ENCODE data around the gene TTC7B.

DNA sequence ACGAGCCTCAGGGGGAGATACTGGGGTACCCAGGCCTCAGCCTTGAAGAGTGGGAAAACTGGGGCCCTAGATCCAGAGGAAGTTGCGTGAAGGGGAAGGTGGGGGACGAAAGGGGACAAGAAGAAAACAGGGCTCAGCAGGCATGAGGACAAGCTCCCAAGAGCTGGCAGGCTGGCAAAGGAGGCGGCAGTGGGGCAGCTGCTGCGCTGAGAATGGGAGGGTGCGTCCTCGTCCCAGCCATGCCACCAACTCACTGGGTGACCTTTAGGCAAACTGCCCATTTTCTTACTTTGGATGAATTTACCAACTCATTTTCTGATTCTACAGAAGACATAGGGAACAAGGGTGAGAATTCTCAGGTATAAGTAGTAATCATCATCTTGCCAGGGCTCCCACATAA, 133.6 kb downstream of the TTC7B start:
- TF ChIP-seq, protein P1, sequence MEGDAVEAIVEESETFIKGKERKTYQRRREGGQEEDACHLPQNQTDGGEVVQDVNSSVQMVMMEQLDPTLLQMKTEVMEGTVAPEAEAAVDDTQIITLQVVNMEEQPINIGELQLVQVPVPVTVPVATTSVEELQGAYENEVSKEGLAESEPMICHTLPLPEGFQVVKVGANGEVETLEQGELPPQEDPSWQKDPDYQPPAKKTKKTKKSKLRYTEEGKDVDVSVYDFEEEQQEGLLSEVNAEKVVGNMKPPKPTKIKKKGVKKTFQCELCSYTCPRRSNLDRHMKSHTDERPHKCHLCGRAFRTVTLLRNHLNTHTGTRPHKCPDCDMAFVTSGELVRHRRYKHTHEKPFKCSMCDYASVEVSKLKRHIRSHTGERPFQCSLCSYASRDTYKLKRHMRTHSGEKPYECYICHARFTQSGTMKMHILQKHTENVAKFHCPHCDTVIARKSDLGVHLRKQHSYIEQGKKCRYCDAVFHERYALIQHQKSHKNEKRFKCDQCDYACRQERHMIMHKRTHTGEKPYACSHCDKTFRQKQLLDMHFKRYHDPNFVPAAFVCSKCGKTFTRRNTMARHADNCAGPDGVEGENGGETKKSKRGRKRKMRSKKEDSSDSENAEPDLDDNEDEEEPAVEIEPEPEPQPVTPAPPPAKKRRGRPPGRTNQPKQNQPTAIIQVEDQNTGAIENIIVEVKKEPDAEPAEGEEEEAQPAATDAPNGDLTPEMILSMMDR (IDR thresholded peaks at IDR 0.05) = no peak
- TF ChIP-seq POLR2A (IDR thresholded peaks at IDR 0.05) (no peak), EP300 (IDR thresholded peaks at IDR 0.05; ENCODE audit: low read depth) (no peak)
